Sigmoid colon (tissue), 7 donors: ENCODE results near the gene HCFC2. TPM values are rescaled to one million over a fixed set of nuclear protein-coding genes. Genes with fewer than 3 reads are reported as not detected.
A peak's percentile ranks its signal among the peaks of the same experiment; 100 is the strongest.

Experiments
- DNase-seq: peaks from one replicate; pipeline ENCODE4 v3.0.0-alpha.2; 2019
- H3K27ac ChIP-seq, 4 donors: fragments of 200-600 bp; sonication (generic); one replicate each; pipeline ENCODE4 v1.5.1; 2016 to 2019; ENCODE audit warnings: mild to moderate bottlenecking in 1 of 4
- H3K27me3 ChIP-seq, 3 donors: fragments of 200-600 bp; sonication (generic); one replicate each; pipeline ENCODE4 v1.5.1; 2019; ENCODE audit warnings: mild to moderate bottlenecking in 1 of 3
- H3K36me3 ChIP-seq, 4 donors: fragments of 200-600 bp; sonication (generic); one replicate each; pipeline ENCODE4 v1.5.1; 2016 to 2019
- H3K4me1 ChIP-seq, 4 donors: fragments of 200-600 bp; sonication (generic); one replicate each; pipeline ENCODE4 v1.5.1; 2017 to 2019
- H3K4me3 ChIP-seq, 4 donors: fragments of 200-600 bp; sonication (generic); one replicate each; pipeline ENCODE4 v1.5.1; 2017 to 2019; ENCODE audit warnings: mild to moderate bottlenecking in 2 of 4, moderate library complexity in 1 of 4
- H3K9me3 ChIP-seq, 4 donors: fragments of 200-600 bp in 3 of 4; sonication (generic) in 3 of 4; one replicate each; pipeline versions ENCODE4 v1.5.1 to v1.6.1; 2013 to 2019
- CTCF ChIP-seq, 4 experiments: fragments of 450-650 bp in 3 of 4; fragments of 200-600 bp in 1 of 4; IDR thresholded peaks; one replicate each; pipeline ENCODE4 v1.5.1; 2016 to 2019; ENCODE audit warnings: antibody characterized with exemption in 4 of 4, mild to moderate bottlenecking in 3 of 4, moderate library complexity in 2 of 4
- EP300 ChIP-seq, 4 donors: sonication (generic); formaldehyde crosslinking; IDR thresholded peaks; one replicate each; pipeline ENCODE4 v1.6.1; 2017; ENCODE audit warnings: antibody characterized with exemption in 4 of 4
- POLR2A ChIP-seq, 2 donors: fragments of 450-650 bp; IDR thresholded peaks; one replicate each; pipeline ENCODE4 v1.6.1; 2016; ENCODE audit warnings: antibody characterized with exemption in 2 of 2, mild to moderate bottlenecking in 2 of 2, moderate library complexity in 2 of 2
- POLR2AphosphoS5 ChIP-seq, 4 donors: sonication (generic); formaldehyde crosslinking; IDR thresholded peaks; one replicate each; pipeline ENCODE4 v1.6.1; 2017; ENCODE audit warnings: antibody characterized with exemption in 4 of 4
- WGBS, 2 donors: extraction: QIAGEN DNeasy Blood & Tissue Kit; methylation state at CpG; one replicate each; pipeline ENCODE4 v1.1.7; 2013; 5-methylcytosine and 5-hydroxymethylcytosine counted together
- intact Hi-C: fragments of 100-400 bp; cut with DNase I; formaldehyde crosslinking; loops from one replicate; pipeline ENCODE4 v1.15.1; 2023
- polyA plus RNA-seq, 3 donors: library from polyadenylated mRNA; stranded (reverse); fragments of 200-250 nt; gene quantifications; one replicate each; pipeline ENCODE4 v1.2.3, GENCODE V29; 2013
- total RNA-seq, 4 donors: library from RNA; depleted of rRNA; stranded (reverse); fragments of >200 nt; gene quantifications; one replicate each; pipeline ENCODE4 v1.1.0, GENCODE V29; 2016
- donor health status: healthy with polysubstance abuse.
- donor health status: Bipolar disorder and iron deficiency.
- donor health status: healthy.

The HCFC2 gene
- total and polyA plus RNA-seq, 7 donors: 4.9 to 53.6 (median 35.7) TPM

GRCh38 chr12:104137902-104138796 is 73.8 kb downstream of the HCFC2 start, which contains the start of gene NFYB:
TSS of gene NFYB (minus strand) at chr12:104138210. CDS start at chr12:104135453, 2,757 bp downstream.
- peaks cover 0 to 11% (median under 1%) of the 10 kb centered on the region in 4 donors for H3K36me3 ChIP-seq
- no peaks in the 10 kb centered on the region for H3K27me3 ChIP-seq
- 5 to 6% methylated on average over 111 of the region's 111 CpGs for WGBS, 2 donors
- no peak for TF ChIP-seq EP300 (IDR thresholded peaks at IDR 0.05)
- peak; percentile 55 to 82 (median 74) for TF ChIP-seq POLR2AphosphoS5 (IDR thresholded peaks at IDR 0.05)
- peak; percentile 27 to 39 for TF ChIP-seq POLR2A (IDR thresholded peaks at IDR 0.05)
- no peak for TF ChIP-seq CTCF (IDR thresholded peaks at IDR 0.05)
- no peaks in the 10 kb centered on the region for H3K9me3 ChIP-seq
- peak; percentile 99 for DNase-seq
- intact Hi-C loops: loop anchor here (2.0 to 5.0 kb wide), 2 partner anchors 39 to 149 kb away; no protein-coding TSS in a partner anchor
- H3K4me3 ChIP-seq: peak within 1 kb of the TSS; percentile 74 to 85 (median 84)
- peak within 1 kb of the TSS; percentile 95 to 98 (median 98) for H3K27ac ChIP-seq
- H3K4me1 ChIP-seq: peaks cover 2 to 49% (median 46%) of the 10 kb centered on the region in 4 donors

- TF ChIP-seq POLR2A (IDR thresholded peaks at IDR 0.05) (no peak), EP300 (IDR thresholded peaks at IDR 0.05) (no peak), POLR2AphosphoS5 (IDR thresholded peaks at IDR 0.05) (no peak), CTCF (IDR thresholded peaks at IDR 0.05) (no peak)
- Histone ChIP-seq H3K27me3 (no peaks in the 10 kb centered on the region), H3K9me3 (no peaks in the 10 kb centered on the region), H3K4me3 (peak overlapping the region; percentile 29 to 50 (median 48)), H3K4me1 (peaks cover 2 to 44% (median 42%) of the 10 kb centered on the region in 4 donors), H3K36me3 (peaks cover 0 to 5% (median 0%) of the 10 kb centered on the region in 4 donors), H3K27ac (peak overlapping the region; percentile 92 to 96 (median 94))
- WGBS, 2 donors: 78 to 90% methylated on average over 7 of the region's 7 CpGs
- peak; percentile 71 for DNase-seq
- intact Hi-C loops: loop anchor here (5.0 kb wide), 1 partner anchor 149 kb away; no protein-coding TSS in a partner anchor
These were observed 74.4 kb downstream of the HCFC2 start for GRCh38 chr12:104138797-104139152.

- no peaks in the 10 kb centered on the region for H3K9me3 ChIP-seq
- intact Hi-C loops: no loop called here
- H3K36me3 ChIP-seq: no peaks in the 10 kb centered on the region
- no peaks in the 10 kb centered on the region for H3K27me3 ChIP-seq
- no peak overlapping the region for H3K27ac ChIP-seq
- TF ChIP-seq CTCF (IDR thresholded peaks at IDR 0.05): no peak
- TF ChIP-seq POLR2A (IDR thresholded peaks at IDR 0.05): no peak
- no peak for TF ChIP-seq EP300 (IDR thresholded peaks at IDR 0.05)
- TF ChIP-seq POLR2AphosphoS5 (IDR thresholded peaks at IDR 0.05): no peak
- H3K4me3 ChIP-seq: no peak overlapping the region
- 85 to 88% methylated on average over 2 of the region's 2 CpGs for WGBS, 2 donors
- DNase-seq: no peak
- H3K4me1 ChIP-seq: peaks cover 2 to 11% (median 10%) of the 10 kb centered on the region in 4 donors
These were observed 78.2 kb downstream of the HCFC2 start for GRCh38 chr12:104142543-104142942.

GRCh38 chr12:104143002-104143401 is 78.7 kb downstream of the HCFC2 start:
- Histone ChIP-seq H3K27ac (no peak overlapping the region), H3K36me3 (no peaks in the 10 kb centered on the region), H3K4me3 (no peak overlapping the region), H3K27me3 (no peaks in the 10 kb centered on the region), H3K9me3 (no peaks in the 10 kb centered on the region), H3K4me1 (peaks cover 2 to 11% (median 10%) of the 10 kb centered on the region in 4 donors)
- DNase-seq: no peak
- intact Hi-C loops: no loop called here
- TF ChIP-seq EP300 (IDR thresholded peaks at IDR 0.05) (no peak), POLR2AphosphoS5 (IDR thresholded peaks at IDR 0.05) (no peak), CTCF (IDR thresholded peaks at IDR 0.05) (no peak), POLR2A (IDR thresholded peaks at IDR 0.05) (no peak)
